ENCODE results near the gene NCKAP1. TPM values are rescaled to one million over a fixed set of nuclear protein-coding genes. Genes with fewer than 3 reads are reported as not detected.

The NCKAP1 gene
- total RNA-seq, 1 experiment from 2014 or later = 173 TPM

DNA sequence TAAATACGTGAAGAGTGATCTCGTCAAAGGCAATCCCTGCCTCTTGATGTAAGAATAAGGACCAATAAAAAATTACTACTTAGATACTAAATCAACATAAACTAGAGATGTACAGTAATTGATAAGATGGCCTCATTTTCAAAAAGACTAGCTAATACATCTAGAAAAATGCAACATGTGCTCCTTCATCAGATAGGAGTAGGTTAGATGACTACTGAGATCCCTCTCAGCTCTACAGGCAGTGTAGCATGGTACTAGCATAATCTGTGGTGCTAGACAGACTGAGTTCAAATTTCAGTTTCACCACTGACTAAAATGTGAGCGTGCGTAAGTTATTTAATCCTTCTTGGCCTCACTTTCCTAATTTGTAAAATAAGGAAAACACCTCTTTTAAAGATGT, 89.2 kb downstream of the NCKAP1 start (continued):
- TF ChIP-seq FOXP1 (CRISPR knock-in tag; IDR thresholded peaks at IDR 0.05; ENCODE audit: borderline replicate concordance) = no peak
- TF ChIP-seq ETV6 (CRISPR knock-in tag; IDR thresholded peaks at IDR 0.05) = no peak
- TF ChIP-seq, protein P1, sequence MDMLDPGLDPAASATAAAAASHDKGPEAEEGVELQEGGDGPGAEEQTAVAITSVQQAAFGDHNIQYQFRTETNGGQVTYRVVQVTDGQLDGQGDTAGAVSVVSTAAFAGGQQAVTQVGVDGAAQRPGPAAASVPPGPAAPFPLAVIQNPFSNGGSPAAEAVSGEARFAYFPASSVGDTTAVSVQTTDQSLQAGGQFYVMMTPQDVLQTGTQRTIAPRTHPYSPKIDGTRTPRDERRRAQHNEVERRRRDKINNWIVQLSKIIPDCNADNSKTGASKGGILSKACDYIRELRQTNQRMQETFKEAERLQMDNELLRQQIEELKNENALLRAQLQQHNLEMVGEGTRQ (CRISPR knock-in tag; IDR thresholded peaks at IDR 0.05) = no peak

DNA sequence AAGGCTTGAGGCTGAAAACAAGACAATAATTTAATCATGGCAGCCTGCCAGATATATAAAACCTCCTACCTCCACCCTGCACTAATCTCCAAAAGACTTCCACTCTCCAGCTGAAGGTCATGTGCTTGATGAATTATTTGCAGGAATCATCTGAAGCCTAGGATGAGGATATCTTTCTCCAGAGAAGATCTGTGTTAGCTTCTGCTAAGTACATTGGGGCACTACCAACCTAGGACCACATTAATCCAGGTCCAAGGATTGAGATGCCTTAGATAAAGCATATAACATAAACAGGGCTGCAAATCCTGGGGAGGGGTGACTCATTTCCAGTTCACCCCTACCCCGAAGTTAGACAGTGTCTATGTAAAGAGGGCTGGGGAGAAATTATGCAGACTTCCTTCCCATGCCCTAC, 91.3 kb downstream of the NCKAP1 start:
- H3K27me3 Mint-ChIP-seq (ENCODE audit: low read depth) = no peaks in the 10 kb centered on the region; the same call in 1 of the 2 replicates
- H3K4me1 Mint-ChIP-seq = no peaks in the 10 kb centered on the region
- TF ChIP-seq, protein P2, sequence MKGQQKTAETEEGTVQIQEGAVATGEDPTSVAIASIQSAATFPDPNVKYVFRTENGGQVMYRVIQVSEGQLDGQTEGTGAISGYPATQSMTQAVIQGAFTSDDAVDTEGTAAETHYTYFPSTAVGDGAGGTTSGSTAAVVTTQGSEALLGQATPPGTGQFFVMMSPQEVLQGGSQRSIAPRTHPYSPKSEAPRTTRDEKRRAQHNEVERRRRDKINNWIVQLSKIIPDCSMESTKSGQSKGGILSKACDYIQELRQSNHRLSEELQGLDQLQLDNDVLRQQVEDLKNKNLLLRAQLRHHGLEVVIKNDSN (CRISPR knock-in tag; IDR thresholded peaks at IDR 0.05) = no peak
- TF ChIP-seq, protein P3, sequence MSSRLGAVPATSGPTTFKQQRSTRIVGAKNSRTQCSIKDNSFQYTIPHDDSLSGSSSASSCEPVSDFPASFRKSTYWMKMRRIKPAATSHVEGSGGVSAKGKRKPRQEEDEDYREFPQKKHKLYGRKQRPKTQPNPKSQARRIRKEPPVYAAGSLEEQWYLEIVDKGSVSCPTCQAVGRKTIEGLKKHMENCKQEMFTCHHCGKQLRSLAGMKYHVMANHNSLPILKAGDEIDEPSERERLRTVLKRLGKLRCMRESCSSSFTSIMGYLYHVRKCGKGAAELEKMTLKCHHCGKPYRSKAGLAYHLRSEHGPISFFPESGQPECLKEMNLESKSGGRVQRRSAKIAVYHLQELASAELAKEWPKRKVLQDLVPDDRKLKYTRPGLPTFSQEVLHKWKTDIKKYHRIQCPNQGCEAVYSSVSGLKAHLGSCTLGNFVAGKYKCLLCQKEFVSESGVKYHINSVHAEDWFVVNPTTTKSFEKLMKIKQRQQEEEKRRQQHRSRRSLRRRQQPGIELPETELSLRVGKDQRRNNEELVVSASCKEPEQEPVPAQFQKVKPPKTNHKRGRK (CRISPR knock-in tag; IDR thresholded peaks at IDR 0.05; ENCODE audit: borderline replicate concordance) = no peak
- ChIA-PET CTCF (no interaction called here), POLR2A (no interaction called here)
- no peak overlapping the region for H3K4me3 Mint-ChIP-seq
- no peak for DNase-seq (ENCODE audit: low spot score)
- no peak overlapping the region for H3K27ac Mint-ChIP-seq
- ATAC-seq = no peak
- H3K9me3 Mint-ChIP-seq = no peaks in the 10 kb centered on the region
- H3K36me3 Mint-ChIP-seq = peaks cover 38% of the 10 kb centered on the region

DNA sequence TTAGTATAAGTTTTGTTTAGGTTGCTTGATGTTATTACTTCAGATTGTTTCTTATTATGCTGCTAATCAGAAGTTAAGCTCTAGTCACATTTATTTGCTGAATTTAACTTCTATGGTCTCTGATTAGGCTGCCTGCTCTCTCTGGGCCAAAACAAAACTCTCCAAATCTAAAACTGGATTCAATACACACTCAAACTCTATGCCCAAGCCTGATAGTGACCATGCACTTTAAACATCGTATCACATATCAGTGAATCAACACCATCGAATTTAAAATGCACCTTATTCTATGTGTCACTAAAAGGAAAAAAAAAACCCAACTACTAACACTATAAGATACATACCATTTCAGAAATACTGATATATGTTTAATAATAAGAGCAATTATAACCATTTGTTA, 94.9 kb downstream of the NCKAP1 start:
- DNase-seq (ENCODE audit: low spot score) = no peak
- TF ChIP-seq ZNF671 (CRISPR knock-in tag; IDR thresholded peaks at IDR 0.05) (no peak), FOXP1 (CRISPR knock-in tag; IDR thresholded peaks at IDR 0.05; ENCODE audit: borderline replicate concordance) (no peak), GRHL2 (CRISPR knock-in tag; IDR thresholded peaks at IDR 0.05; ENCODE audit: insufficient replicate concordance, severe bottlenecking) (no peak), IRF2 (CRISPR knock-in tag; IDR thresholded peaks at IDR 0.05; ENCODE audit: borderline replicate concordance, low read depth) (no peak), SMAD4 (CRISPR knock-in tag; IDR thresholded peaks at IDR 0.05) (no peak), MYBL2 (CRISPR knock-in tag; IDR thresholded peaks at IDR 0.05) (no peak)
- TF ChIP-seq, protein P4, sequence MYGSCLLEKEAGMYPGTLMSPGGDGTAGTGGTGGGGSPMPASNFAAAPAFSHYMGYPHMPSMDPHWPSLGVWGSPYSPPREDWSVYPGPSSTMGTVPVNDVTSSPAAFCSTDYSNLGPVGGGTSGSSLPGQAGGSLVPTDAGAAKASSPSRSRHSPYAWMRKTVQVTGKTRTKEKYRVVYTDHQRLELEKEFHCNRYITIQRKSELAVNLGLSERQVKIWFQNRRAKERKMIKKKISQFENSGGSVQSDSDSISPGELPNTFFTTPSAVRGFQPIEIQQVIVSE (CRISPR knock-in tag; IDR thresholded peaks at IDR 0.05; ENCODE audit: borderline replicate concordance) = no peak
- peaks cover 42% of the 10 kb centered on the region for H3K36me3 Mint-ChIP-seq
- H3K4me3 Mint-ChIP-seq = no peak overlapping the region
- H3K27me3 Mint-ChIP-seq (ENCODE audit: low read depth) = no peaks in the 10 kb centered on the region
- H3K4me1 Mint-ChIP-seq = no peaks in the 10 kb centered on the region
- no peak for ATAC-seq
- POLR2A ChIA-PET = no interaction called here
- no peaks in the 10 kb centered on the region for H3K9me3 Mint-ChIP-seq
- CTCF ChIA-PET = no interaction called here
- H3K27ac Mint-ChIP-seq = no peak overlapping the region; the same call in 1 of the 2 replicates

DNA sequence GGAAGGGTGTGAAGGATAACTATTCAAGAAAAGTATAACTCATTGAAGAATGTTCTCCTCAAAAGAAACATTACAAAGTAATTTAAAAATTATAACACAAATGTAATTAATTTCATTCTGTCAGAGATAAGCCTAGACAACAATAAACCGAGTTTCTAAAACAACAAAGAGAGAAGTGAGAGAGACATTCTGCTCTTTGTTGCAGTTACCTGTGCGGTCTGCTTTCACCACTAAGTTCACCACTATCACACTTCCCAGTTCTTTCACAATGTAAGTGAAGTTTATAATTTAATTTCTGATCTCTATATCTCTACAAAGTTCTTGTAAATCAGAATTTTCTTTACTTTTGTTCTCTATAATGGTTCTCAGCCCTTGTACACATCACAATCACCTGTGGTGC, 95.5 kb downstream of the NCKAP1 start:
- H3K4me1 Mint-ChIP-seq = no peaks in the 10 kb centered on the region
- TF ChIP-seq, protein P4 (CRISPR knock-in tag; IDR thresholded peaks at IDR 0.05; ENCODE audit: borderline replicate concordance) = no peak
- no peak for TF ChIP-seq ZBTB21 (CRISPR knock-in tag; IDR thresholded peaks at IDR 0.05; ENCODE audit: borderline replicate concordance)
- no peak for TF ChIP-seq HMGA2 (CRISPR knock-in tag; IDR thresholded peaks at IDR 0.05)
- TF ChIP-seq, protein P5, sequence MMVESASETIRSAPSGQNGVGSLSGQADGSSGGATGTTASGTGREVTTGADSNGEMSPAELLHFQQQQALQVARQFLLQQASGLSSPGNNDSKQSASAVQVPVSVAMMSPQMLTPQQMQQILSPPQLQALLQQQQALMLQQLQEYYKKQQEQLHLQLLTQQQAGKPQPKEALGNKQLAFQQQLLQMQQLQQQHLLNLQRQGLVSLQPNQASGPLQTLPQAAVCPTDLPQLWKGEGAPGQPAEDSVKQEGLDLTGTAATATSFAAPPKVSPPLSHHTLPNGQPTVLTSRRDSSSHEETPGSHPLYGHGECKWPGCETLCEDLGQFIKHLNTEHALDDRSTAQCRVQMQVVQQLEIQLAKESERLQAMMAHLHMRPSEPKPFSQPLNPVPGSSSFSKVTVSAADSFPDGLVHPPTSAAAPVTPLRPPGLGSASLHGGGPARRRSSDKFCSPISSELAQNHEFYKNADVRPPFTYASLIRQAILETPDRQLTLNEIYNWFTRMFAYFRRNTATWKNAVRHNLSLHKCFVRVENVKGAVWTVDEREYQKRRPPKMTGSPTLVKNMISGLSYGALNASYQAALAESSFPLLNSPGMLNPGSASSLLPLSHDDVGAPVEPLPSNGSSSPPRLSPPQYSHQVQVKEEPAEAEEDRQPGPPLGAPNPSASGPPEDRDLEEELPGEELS (CRISPR knock-in tag; IDR thresholded peaks at IDR 0.05) = no peak
- TF ChIP-seq TEAD4 (CRISPR knock-in tag; IDR thresholded peaks at IDR 0.05) = no peak
- TF ChIP-seq, protein P6, sequence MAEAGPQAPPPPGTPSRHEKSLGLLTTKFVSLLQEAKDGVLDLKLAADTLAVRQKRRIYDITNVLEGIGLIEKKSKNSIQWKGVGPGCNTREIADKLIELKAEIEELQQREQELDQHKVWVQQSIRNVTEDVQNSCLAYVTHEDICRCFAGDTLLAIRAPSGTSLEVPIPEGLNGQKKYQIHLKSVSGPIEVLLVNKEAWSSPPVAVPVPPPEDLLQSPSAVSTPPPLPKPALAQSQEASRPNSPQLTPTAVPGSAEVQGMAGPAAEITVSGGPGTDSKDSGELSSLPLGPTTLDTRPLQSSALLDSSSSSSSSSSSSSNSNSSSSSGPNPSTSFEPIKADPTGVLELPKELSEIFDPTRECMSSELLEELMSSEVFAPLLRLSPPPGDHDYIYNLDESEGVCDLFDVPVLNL (CRISPR knock-in tag; IDR thresholded peaks at IDR 0.05; ENCODE audit: borderline replicate concordance, low read depth) = no peak
- TF ChIP-seq ZNF671 (CRISPR knock-in tag; IDR thresholded peaks at IDR 0.05) = no peak
- POLR2A ChIA-PET = no interaction called here

More for the DNA sequence above, 95.5 kb downstream of the NCKAP1 start:
- Mint-ChIP-seq H3K27ac (no peak overlapping the region), H3K9me3 (no peaks in the 10 kb centered on the region), H3K36me3 (peaks cover 43% of the 10 kb centered on the region), H3K4me3 (no peak overlapping the region), H3K27me3 (ENCODE audit: low read depth) (no peaks in the 10 kb centered on the region)
- DNase-seq (ENCODE audit: low spot score) = no peak
- CTCF ChIA-PET = no interaction called here
- ATAC-seq = no peak

Data from WTC11 (cell line).